CD8-positive, alpha-beta memory T cell (primary cell): ENCODE measurements around the gene GINM1. TPM values are rescaled to one million over a fixed set of nuclear protein-coding genes. Genes with fewer than 3 reads are reported as not detected.
A peak's percentile ranks its signal among the peaks of the same experiment; 100 is the strongest.

Experiments
- CTCF ChIA-PET: fragments of 350-600 bp; sonication (Branson Sonifier 250); formaldehyde crosslinking; loops from one replicate; lab custom pipeline; 2021; ENCODE audit warnings: antibody characterized with exemption; lab: Charles Lee
- POLR2A ChIA-PET: fragments of 350-600 bp; sonication (Branson Sonifier 250); formaldehyde crosslinking; loops from one replicate; lab custom pipeline; 2021; ENCODE audit warnings: antibody characterized with exemption; lab: Charles Lee
- DNase-seq, 5 donors: peaks; one replicate each; pipeline versions ENCODE4 v3.0.0 to v3.0.0-alpha.2; 2020 to 2022; ENCODE audit warnings: mixed read lengths in 1 of 5
- H3K27ac ChIP-seq: one replicate; pipeline ENCODE4 v1.7.0; 2013; ENCODE audit warnings: low read depth, mild to moderate bottlenecking, low read length, moderate library complexity
- H3K27me3 ChIP-seq: 2 replicates; pipeline ENCODE4 v1.7.0; 2013; ENCODE audit warnings: low read length, mild to moderate bottlenecking; ENCODE audit not compliant: insufficient read depth, poor library complexity, severe bottlenecking
- H3K36me3 ChIP-seq: 2 replicates; pipeline ENCODE4 v1.7.0; 2013; ENCODE audit warnings: mild to moderate bottlenecking, low read length, moderate library complexity; ENCODE audit not compliant: insufficient read depth
- H3K4me1 ChIP-seq: 2 replicates; pipeline ENCODE4 v1.7.0; 2013; ENCODE audit warnings: mild to moderate bottlenecking, low read length, moderate library complexity; ENCODE audit not compliant: insufficient read depth
- H3K4me3 ChIP-seq: 2 replicates; pipeline ENCODE4 v1.7.0; 2013; ENCODE audit warnings: mild to moderate bottlenecking, low read length
- H3K9me3 ChIP-seq: 2 replicates; pipeline ENCODE4 v1.7.0; 2013; ENCODE audit warnings: mild to moderate bottlenecking, low read length
- H3K27ac Mint-ChIP-seq, 8 donors: one replicate each; pipeline ENCODE4 v1.8.0; 2020 to 2021; ENCODE audit warnings: mixed read lengths in 8 of 8, mild to moderate bottlenecking in 6 of 8, inconsistent platforms in 3 of 8, moderate library complexity in 3 of 8
- H3K27me3 Mint-ChIP-seq, 2 donors: one replicate each; pipeline ENCODE4 v1.8.0; 2020 to 2021; ENCODE audit warnings: mixed read lengths in 2 of 2, mild to moderate bottlenecking in 1 of 2, moderate library complexity in 1 of 2
- H3K36me3 Mint-ChIP-seq, 3 donors: one replicate each; pipeline ENCODE4 v1.8.0; 2020 to 2021; ENCODE audit warnings: mixed read lengths in 3 of 3, inconsistent platforms in 1 of 3, mild to moderate bottlenecking in 1 of 3
- H3K4me1 Mint-ChIP-seq, 3 donors: one replicate each; pipeline ENCODE4 v1.8.0; 2020 to 2021; ENCODE audit warnings: mixed read lengths in 3 of 3, inconsistent platforms in 1 of 3, mild to moderate bottlenecking in 1 of 3
- H3K4me3 Mint-ChIP-seq, 7 donors: one replicate each; pipeline ENCODE4 v1.8.0; 2020 to 2021; ENCODE audit warnings: mixed read lengths in 7 of 7, mild to moderate bottlenecking in 6 of 7, moderate library complexity in 4 of 7, inconsistent platforms in 2 of 7
- H3K9me3 Mint-ChIP-seq, 5 donors: one replicate each; pipeline ENCODE4 v1.8.0; 2020 to 2022; ENCODE audit warnings: mixed read lengths in 5 of 5, mild to moderate bottlenecking in 3 of 5, moderate library complexity in 2 of 5, inconsistent platforms in 1 of 5
- polyA plus RNA-seq: library from polyadenylated mRNA; unstranded; fragments of 300-500 nt; fragmentation: Illumina TruSeq; gene quantifications from one replicate; pipeline ENCODE4 v1.2.3, GENCODE V29; 2021
- total RNA-seq, 2 experiments: library from RNA; stranded (reverse); gene quantifications; one replicate each; pipeline ENCODE4 v1.2.3, GENCODE V29; 2021

The GINM1 gene
- total and polyA plus RNA-seq, 3 experiments from 2014 or later = 20.4 to 24.7 (median 20.5) TPM

DNA sequence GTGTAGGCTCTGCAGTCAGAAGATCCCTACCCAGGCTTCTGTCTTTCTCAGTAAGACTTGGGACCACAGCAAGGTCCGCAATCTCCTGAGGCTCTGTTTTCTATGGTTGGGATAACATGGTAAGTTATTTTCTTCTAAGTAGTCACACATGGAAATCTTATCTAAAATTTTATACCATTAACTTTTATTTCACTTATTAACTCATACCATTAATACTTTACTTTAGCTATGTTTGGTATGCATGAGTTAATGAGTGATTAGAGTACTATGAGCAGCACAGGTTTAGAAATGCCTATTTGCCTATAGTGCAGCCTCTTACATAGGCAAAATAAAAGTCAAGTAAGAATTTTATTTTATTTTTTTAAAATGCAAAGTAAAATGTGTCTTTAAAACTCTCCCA, 27.2 kb downstream of the GINM1 start:
- ChIA-PET CTCF (no interaction called here), POLR2A (no interaction called here)
- DNase-seq = no peak
- H3K27ac Mint-ChIP-seq = no peak overlapping the region
- H3K4me3 Mint-ChIP-seq = no peak overlapping the region
- no peaks in the 10 kb centered on the region for H3K27me3 Mint-ChIP-seq
- H3K36me3 Mint-ChIP-seq = peaks cover 0 to 68% (median 9%) of the 10 kb centered on the region in 3 donors
- Histone ChIP-seq H3K9me3 (no peaks in the 10 kb centered on the region), H3K4me1 (no peaks in the 10 kb centered on the region), H3K4me3 (no peak overlapping the region), H3K27ac (no peak overlapping the region), H3K36me3 (peaks cover 17% of the 10 kb centered on the region), H3K27me3 (no peaks in the 10 kb centered on the region)
- H3K4me1 Mint-ChIP-seq = no peaks in the 10 kb centered on the region
- no peaks in the 10 kb centered on the region for H3K9me3 Mint-ChIP-seq

DNA sequence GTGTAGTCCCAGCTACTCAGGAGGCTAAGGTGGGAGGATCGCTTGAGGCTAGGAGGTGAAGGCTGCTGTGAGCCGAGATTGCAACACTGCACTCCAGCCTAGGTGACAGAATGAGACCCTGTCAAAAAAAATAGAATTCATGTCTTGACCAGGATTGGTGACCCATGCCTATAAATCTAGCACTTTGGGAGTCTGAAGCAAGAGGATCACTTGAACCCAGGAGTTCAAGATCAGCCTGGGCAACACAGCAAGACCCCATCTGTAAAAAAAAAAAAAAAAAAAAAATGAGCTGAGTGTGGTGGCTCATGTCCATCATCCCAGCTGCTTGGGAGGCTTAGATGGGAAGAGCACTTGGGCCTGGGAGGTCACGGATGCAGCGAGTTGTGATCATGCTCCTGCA, 34.3 kb downstream of the GINM1 start:
- Histone ChIP-seq H3K27me3 (no peaks in the 10 kb centered on the region), H3K4me3 (no peak overlapping the region), H3K4me1 (no peaks in the 10 kb centered on the region), H3K9me3 (no peaks in the 10 kb centered on the region), H3K36me3 (peaks cover 7% of the 10 kb centered on the region), H3K27ac (no peak overlapping the region)
- H3K27me3 Mint-ChIP-seq = peaks cover 0 to 2% of the 10 kb centered on the region in 2 donors
- no peaks in the 10 kb centered on the region for H3K4me1 Mint-ChIP-seq
- POLR2A ChIA-PET = no interaction called here
- CTCF ChIA-PET = interaction anchor here (1.0 kb wide), 1 partner anchor 24 kb away, joined by 3 read pairs; no protein-coding TSS in a partner anchor
- peaks cover 0 to 68% (median 10%) of the 10 kb centered on the region in 3 donors for H3K36me3 Mint-ChIP-seq
- H3K9me3 Mint-ChIP-seq = no peaks in the 10 kb centered on the region
- DNase-seq = no peak
- H3K27ac Mint-ChIP-seq = no peak overlapping the region
- no peak overlapping the region for H3K4me3 Mint-ChIP-seq

- Mint-ChIP-seq H3K4me1 (peaks cover 6 to 15% (median 14%) of the 10 kb centered on the region in 3 donors), H3K36me3 (peaks cover 5 to 40% (median 14%) of the 10 kb centered on the region in 3 donors), H3K27me3 (no peaks in the 10 kb centered on the region), H3K4me3 (no peak overlapping the region), H3K27ac (peak overlapping the region in 1 of 8 donors; percentile 43), H3K9me3 (peaks cover 0 to 4% (median 0%) of the 10 kb centered on the region in 5 donors)
- Histone ChIP-seq H3K9me3 (no peaks in the 10 kb centered on the region), H3K27ac (no peak overlapping the region), H3K27me3 (no peaks in the 10 kb centered on the region), H3K36me3 (peaks cover 1% of the 10 kb centered on the region), H3K4me1 (peaks cover 14% of the 10 kb centered on the region), H3K4me3 (no peak overlapping the region)
- no peak for DNase-seq
- ChIA-PET POLR2A (no interaction called here), CTCF (interaction anchor here (0.6 kb wide), 1 partner anchor 726 kb away, joined by 3 read pairs; no protein-coding TSS in a partner anchor)
Observed at GRCh38 chr6:149608381-149608982, 42.3 kb downstream of the GINM1 start.

- Mint-ChIP-seq H3K9me3 (peaks cover 0 to 4% (median 0%) of the 10 kb centered on the region in 5 donors), H3K4me3 (no peak overlapping the region), H3K36me3 (peaks cover 18 to 57% (median 28%) of the 10 kb centered on the region in 3 donors), H3K27me3 (no peaks in the 10 kb centered on the region), H3K4me1 (peaks cover 6 to 24% (median 23%) of the 10 kb centered on the region in 3 donors), H3K27ac (peak overlapping the region in 1 of 8 donors; percentile 74)
- CTCF ChIA-PET = no interaction called here
- Histone ChIP-seq H3K4me1 (peaks cover 7% of the 10 kb centered on the region), H3K9me3 (no peaks in the 10 kb centered on the region), H3K4me3 (no peak overlapping the region), H3K27ac (no peak overlapping the region), H3K36me3 (no peaks in the 10 kb centered on the region), H3K27me3 (no peaks in the 10 kb centered on the region)
- no peak for DNase-seq
- POLR2A ChIA-PET = no interaction called here
Observed at GRCh38 chr6:149614337-149614736, 48.2 kb downstream of the GINM1 start.

GRCh38 chr6:149615805-149616204, 49.6 kb downstream of the GINM1 start:
- POLR2A ChIA-PET = no interaction called here
- H3K36me3 Mint-ChIP-seq = peaks cover 31 to 62% (median 33%) of the 10 kb centered on the region in 3 donors

DNA sequence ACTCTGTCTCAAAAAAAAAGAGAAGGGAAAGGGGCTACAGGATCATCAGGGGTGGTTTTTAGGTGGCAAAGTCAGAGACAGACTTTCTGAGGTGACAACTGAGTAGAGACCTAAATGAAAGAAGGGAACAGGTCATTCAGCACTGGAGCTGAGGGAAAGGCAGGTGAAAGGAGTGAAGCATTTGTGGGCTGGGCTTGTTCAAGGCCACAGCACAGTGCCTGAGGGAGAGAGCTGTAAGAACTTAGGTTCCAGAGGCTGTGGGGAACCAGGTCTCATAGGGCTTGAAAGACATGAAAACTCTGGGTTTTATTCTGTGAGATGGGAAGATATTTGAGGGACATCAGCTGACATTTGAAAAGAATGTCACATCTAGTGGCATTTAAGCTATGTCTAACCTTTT, 61.5 kb downstream of the GINM1 start:
- no peak overlapping the region for H3K27ac ChIP-seq
- Mint-ChIP-seq H3K4me1 (peaks cover 0 to 5% (median 2%) of the 10 kb centered on the region in 3 donors), H3K9me3 (no peaks in the 10 kb centered on the region), H3K4me3 (no peak overlapping the region), H3K27me3 (no peaks in the 10 kb centered on the region), H3K36me3 (peaks cover 15 to 58% (median 22%) of the 10 kb centered on the region in 3 donors), H3K27ac (peak overlapping the region in 4 of 8 donors; percentile 21 to 55 (median 28))
- no peaks in the 10 kb centered on the region for H3K27me3 ChIP-seq
- peaks cover 12% of the 10 kb centered on the region for H3K36me3 ChIP-seq
- H3K4me1 ChIP-seq = no peaks in the 10 kb centered on the region
- H3K4me3 ChIP-seq = no peak overlapping the region
- no peak for DNase-seq
- ChIA-PET POLR2A (no interaction called here), CTCF (interaction anchor here (0.9 to 1.2 kb wide), 2 partner anchors 9 to 16 kb away, joined by 3 read pairs; no protein-coding TSS in a partner anchor)
- H3K9me3 ChIP-seq = no peaks in the 10 kb centered on the region

More at GRCh38 chr6:149615805-149616204, 49.6 kb downstream of the GINM1 start:
- H3K4me1 ChIP-seq = peaks cover 1% of the 10 kb centered on the region
- H3K36me3 ChIP-seq = no peaks in the 10 kb centered on the region
- DNase-seq = no peak
- CTCF ChIA-PET = no interaction called here
- Mint-ChIP-seq H3K4me1 (peaks cover 6 to 26% (median 15%) of the 10 kb centered on the region in 3 donors), H3K4me3 (no peak overlapping the region), H3K27ac (peak overlapping the region in 2 of 8 donors; percentile 1 to 2), H3K9me3 (peaks cover 0 to 4% (median 0%) of the 10 kb centered on the region in 5 donors), H3K27me3 (no peaks in the 10 kb centered on the region)
- no peak overlapping the region for H3K27ac ChIP-seq
- no peak overlapping the region for H3K4me3 ChIP-seq
- H3K27me3 ChIP-seq = no peaks in the 10 kb centered on the region
- H3K9me3 ChIP-seq = no peaks in the 10 kb centered on the region

DNA sequence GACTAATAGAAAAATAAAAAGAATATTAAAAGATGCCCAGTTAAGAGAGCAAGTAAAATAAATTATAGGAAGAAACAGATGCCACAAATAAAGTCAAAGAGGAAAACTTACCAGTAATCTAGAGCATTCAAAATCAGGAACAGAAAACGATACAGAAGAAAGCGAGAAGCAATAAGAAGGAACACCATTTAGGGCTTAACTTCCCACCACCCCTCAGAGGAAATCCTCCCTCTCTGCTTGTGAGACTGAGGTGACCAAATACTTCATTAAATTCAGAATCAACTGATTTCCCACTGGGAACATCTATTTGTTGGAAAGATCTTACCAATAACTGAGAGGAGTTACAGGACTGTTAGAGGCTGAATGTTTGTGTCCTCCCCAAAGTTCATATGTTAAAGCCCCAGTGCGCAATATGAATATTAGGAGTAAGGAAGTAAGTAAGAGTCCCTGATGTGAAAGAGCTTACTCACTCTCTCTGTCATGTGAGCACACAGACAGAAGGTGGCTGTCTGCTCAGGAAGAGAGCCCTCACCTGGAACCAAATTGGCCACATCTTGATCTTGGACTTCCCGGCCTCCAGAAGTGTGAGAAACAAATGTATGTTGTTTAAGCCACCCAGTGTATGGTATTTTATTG, 62.8 kb downstream of the GINM1 start:
- Histone ChIP-seq H3K4me1 (no peaks in the 10 kb centered on the region), H3K27ac (no peak overlapping the region), H3K9me3 (no peaks in the 10 kb centered on the region), H3K4me3 (no peak overlapping the region), H3K27me3 (no peaks in the 10 kb centered on the region), H3K36me3 (peaks cover 8% of the 10 kb centered on the region)
- Mint-ChIP-seq H3K36me3 (peaks cover 11 to 52% (median 20%) of the 10 kb centered on the region in 3 donors), H3K9me3 (no peaks in the 10 kb centered on the region), H3K27me3 (no peaks in the 10 kb centered on the region), H3K4me3 (no peak overlapping the region), H3K27ac (peak overlapping the region in 5 of 8 donors; percentile 11 to 65 (median 39)), H3K4me1 (peaks cover 0 to 5% (median 2%) of the 10 kb centered on the region in 3 donors)
- no peak for DNase-seq
- ChIA-PET POLR2A (no interaction called here), CTCF (no interaction called here)

GRCh38 chr6:149634315-149634714, 68.1 kb downstream of the GINM1 start:
- Histone ChIP-seq H3K27me3 (no peaks in the 10 kb centered on the region), H3K4me3 (no peak overlapping the region), H3K9me3 (no peaks in the 10 kb centered on the region), H3K27ac (no peak overlapping the region), H3K36me3 (peaks cover 3% of the 10 kb centered on the region), H3K4me1 (no peaks in the 10 kb centered on the region)
- no peak overlapping the region for H3K4me3 Mint-ChIP-seq
- H3K36me3 Mint-ChIP-seq = peaks cover under 1 to 47% (median 12%) of the 10 kb centered on the region in 3 donors
- H3K27me3 Mint-ChIP-seq = no peaks in the 10 kb centered on the region
- H3K27ac Mint-ChIP-seq = no peak overlapping the region
- DNase-seq = no peak
- ChIA-PET CTCF (no interaction called here), POLR2A (no interaction called here)
- no peaks in the 10 kb centered on the region for H3K9me3 Mint-ChIP-seq
- peaks cover 3 to 4% (median 4%) of the 10 kb centered on the region in 3 donors for H3K4me1 Mint-ChIP-seq
